ENCODE measurements around the gene IRGC. TPM values are rescaled to one million over a fixed set of nuclear protein-coding genes. Genes with fewer than 3 reads are reported as not detected.

The IRGC gene
- total RNA-seq, 6 donors from 2014 or later = not detected

DNA sequence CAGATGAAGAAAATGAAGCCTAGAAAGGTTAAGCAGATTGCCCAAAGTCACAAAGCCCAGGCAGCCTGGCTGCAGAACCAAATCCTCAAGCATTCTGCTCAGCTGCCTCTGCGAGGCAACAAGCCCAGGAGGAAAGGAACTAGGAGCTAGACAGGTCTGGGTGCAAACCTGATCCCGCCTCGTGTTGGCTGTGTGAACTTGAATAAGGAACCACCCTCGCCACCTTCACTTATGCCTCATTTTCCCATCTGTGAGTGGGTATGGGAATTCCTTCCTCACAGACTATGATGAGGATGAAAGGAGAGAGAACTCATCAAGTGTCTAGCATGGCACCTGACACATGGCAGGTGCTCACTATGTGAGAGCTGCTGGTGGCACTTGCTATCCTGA lies 32.3 kb downstream of the IRGC start:
- WGBS, 2 donors = 91 to 96% methylated on average over 4 of the region's 4 CpGs
- no peaks in the 10 kb centered on the region for H3K9me3 ChIP-seq
- ATAC-seq (ENCODE audit: low FRiP score in 2 of 2) = no peak
- H3K27ac ChIP-seq = no peak overlapping the region
- H3K27me3 ChIP-seq = no peaks in the 10 kb centered on the region
- no peak for TF ChIP-seq POLR2AphosphoS5 (IDR thresholded peaks at IDR 0.05)
- TF ChIP-seq, protein P1, sequence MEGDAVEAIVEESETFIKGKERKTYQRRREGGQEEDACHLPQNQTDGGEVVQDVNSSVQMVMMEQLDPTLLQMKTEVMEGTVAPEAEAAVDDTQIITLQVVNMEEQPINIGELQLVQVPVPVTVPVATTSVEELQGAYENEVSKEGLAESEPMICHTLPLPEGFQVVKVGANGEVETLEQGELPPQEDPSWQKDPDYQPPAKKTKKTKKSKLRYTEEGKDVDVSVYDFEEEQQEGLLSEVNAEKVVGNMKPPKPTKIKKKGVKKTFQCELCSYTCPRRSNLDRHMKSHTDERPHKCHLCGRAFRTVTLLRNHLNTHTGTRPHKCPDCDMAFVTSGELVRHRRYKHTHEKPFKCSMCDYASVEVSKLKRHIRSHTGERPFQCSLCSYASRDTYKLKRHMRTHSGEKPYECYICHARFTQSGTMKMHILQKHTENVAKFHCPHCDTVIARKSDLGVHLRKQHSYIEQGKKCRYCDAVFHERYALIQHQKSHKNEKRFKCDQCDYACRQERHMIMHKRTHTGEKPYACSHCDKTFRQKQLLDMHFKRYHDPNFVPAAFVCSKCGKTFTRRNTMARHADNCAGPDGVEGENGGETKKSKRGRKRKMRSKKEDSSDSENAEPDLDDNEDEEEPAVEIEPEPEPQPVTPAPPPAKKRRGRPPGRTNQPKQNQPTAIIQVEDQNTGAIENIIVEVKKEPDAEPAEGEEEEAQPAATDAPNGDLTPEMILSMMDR (IDR thresholded peaks at IDR 0.05) = no peak
- TF ChIP-seq EP300 (IDR thresholded peaks at IDR 0.05) = no peak
- TF ChIP-seq POLR2A (IDR thresholded peaks at IDR 0.05) = no peak
- DNase-seq = no peak
- H3K36me3 ChIP-seq = peaks cover 13 to 80% (median 59%) of the 10 kb centered on the region in 4 donors
- H3K4me1 ChIP-seq = peaks cover 12 to 24% (median 15%) of the 10 kb centered on the region in 4 donors
- H3K4me3 ChIP-seq = no peak overlapping the region

DNA sequence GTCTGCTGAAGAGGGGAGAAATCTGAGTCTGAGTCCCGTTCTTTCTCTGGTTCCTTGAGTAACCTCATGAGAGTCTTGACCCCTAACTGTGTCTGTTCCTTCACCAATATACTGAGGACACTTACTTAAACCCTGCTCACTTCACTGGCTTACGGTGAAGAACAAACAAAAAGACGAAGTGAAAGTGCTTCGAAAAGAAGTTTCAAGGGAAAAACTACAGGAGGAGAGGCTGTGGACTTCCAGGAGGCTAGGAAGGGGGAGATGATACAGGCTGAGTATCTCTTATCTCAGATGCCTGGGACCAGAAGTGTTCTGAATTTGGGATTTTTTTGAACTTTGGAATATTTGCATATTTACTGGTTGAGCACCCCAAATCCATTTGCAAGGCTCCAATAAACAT lies 32.8 kb downstream of the IRGC start:
- peaks cover 16 to 29% (median 20%) of the 10 kb centered on the region in 4 donors for H3K4me1 ChIP-seq
- WGBS, 2 donors = 52 to 75% methylated on average over 4 of the region's 4 CpGs
- TF ChIP-seq POLR2A (IDR thresholded peaks at IDR 0.05) (no peak), EP300 (IDR thresholded peaks at IDR 0.05) (no peak), POLR2AphosphoS5 (IDR thresholded peaks at IDR 0.05) (no peak)
- TF ChIP-seq, protein P1 (IDR thresholded peaks at IDR 0.05) = no peak
- H3K4me3 ChIP-seq = no peak overlapping the region
- H3K27ac ChIP-seq = no peak overlapping the region
- H3K9me3 ChIP-seq = no peaks in the 10 kb centered on the region
- H3K27me3 ChIP-seq = no peaks in the 10 kb centered on the region
- peaks cover 13 to 75% (median 55%) of the 10 kb centered on the region in 4 donors for H3K36me3 ChIP-seq
- DNase-seq = no peak
- no peak for ATAC-seq (ENCODE audit: low FRiP score in 2 of 2)

DNA sequence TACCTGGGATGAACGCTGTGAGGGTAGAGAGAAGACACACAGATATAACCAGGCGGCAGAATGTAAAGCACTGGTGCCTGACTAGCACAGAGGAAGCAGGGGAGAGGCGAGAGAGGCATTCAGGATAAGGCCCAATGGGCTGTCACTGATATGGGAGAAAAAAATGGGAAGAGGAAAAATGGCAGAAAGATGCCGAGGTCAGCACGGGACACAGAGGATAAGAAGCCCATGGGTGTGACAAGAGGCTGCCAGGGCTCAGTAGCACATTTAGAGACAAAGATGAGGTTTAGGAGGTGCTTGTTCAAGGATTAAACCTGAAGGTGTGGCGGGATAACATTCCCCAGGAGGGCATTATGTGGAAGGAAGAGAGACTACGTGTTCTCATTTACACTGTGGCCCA lies 33.3 kb downstream of the IRGC start:
- TF ChIP-seq, protein P1 (IDR thresholded peaks at IDR 0.05) = no peak
- TF ChIP-seq POLR2A (IDR thresholded peaks at IDR 0.05) = no peak
- TF ChIP-seq POLR2AphosphoS5 (IDR thresholded peaks at IDR 0.05) = no peak
- no peak for TF ChIP-seq EP300 (IDR thresholded peaks at IDR 0.05)
- H3K27ac ChIP-seq = no peak overlapping the region
- DNase-seq = no peak
- H3K9me3 ChIP-seq = no peaks in the 10 kb centered on the region
- no peak for ATAC-seq (ENCODE audit: low FRiP score in 2 of 2)
- no peak overlapping the region for H3K4me3 ChIP-seq
- H3K27me3 ChIP-seq = no peaks in the 10 kb centered on the region
- peaks cover 20 to 34% (median 22%) of the 10 kb centered on the region in 4 donors for H3K4me1 ChIP-seq
- peaks cover 13 to 70% (median 51%) of the 10 kb centered on the region in 4 donors for H3K36me3 ChIP-seq
- 88 to 90% methylated on average over 7 of the region's 7 CpGs for WGBS, 2 donors

DNA sequence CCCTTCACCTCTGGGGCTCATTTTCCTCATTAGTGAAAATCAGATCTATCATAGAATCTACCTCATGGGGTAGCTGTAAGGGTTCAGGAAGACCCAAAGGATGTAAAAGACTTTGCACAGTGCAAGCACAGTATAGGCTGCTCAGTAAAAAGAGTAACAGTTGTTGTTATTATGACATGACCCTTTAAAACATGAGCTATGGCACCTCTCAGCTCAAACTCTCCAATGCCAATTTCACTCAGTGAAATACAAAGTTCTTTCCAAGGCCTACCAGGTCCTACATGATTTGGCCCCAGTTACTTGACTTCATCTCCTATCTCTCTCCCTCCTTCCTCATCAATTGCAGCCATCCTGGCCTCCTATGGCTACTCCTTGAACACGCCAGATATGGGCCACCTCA lies 34.0 kb downstream of the IRGC start:
- no peaks in the 10 kb centered on the region for H3K9me3 ChIP-seq
- ATAC-seq (ENCODE audit: low FRiP score in 2 of 2) (no peak), DNase-seq (no peak)
- H3K4me3 ChIP-seq = no peak overlapping the region
- 95 to 100% methylated on average over 1 of the region's 1 CpG for WGBS, 2 donors
- peaks cover 13 to 63% (median 47%) of the 10 kb centered on the region in 4 donors for H3K36me3 ChIP-seq
- TF ChIP-seq EP300 (IDR thresholded peaks at IDR 0.05) (no peak), POLR2AphosphoS5 (IDR thresholded peaks at IDR 0.05) (no peak), POLR2A (IDR thresholded peaks at IDR 0.05) (no peak)
- TF ChIP-seq, protein P1 (IDR thresholded peaks at IDR 0.05) = no peak
- H3K4me1 ChIP-seq = peaks cover 20 to 35% (median 22%) of the 10 kb centered on the region in 4 donors
- no peaks in the 10 kb centered on the region for H3K27me3 ChIP-seq
- no peak overlapping the region for H3K27ac ChIP-seq

Measured in upper lobe of left lung (tissue), 6 donors.